Measurements from ENCODE around the gene BAIAP2L2.

The BAIAP2L2 gene

DNA sequence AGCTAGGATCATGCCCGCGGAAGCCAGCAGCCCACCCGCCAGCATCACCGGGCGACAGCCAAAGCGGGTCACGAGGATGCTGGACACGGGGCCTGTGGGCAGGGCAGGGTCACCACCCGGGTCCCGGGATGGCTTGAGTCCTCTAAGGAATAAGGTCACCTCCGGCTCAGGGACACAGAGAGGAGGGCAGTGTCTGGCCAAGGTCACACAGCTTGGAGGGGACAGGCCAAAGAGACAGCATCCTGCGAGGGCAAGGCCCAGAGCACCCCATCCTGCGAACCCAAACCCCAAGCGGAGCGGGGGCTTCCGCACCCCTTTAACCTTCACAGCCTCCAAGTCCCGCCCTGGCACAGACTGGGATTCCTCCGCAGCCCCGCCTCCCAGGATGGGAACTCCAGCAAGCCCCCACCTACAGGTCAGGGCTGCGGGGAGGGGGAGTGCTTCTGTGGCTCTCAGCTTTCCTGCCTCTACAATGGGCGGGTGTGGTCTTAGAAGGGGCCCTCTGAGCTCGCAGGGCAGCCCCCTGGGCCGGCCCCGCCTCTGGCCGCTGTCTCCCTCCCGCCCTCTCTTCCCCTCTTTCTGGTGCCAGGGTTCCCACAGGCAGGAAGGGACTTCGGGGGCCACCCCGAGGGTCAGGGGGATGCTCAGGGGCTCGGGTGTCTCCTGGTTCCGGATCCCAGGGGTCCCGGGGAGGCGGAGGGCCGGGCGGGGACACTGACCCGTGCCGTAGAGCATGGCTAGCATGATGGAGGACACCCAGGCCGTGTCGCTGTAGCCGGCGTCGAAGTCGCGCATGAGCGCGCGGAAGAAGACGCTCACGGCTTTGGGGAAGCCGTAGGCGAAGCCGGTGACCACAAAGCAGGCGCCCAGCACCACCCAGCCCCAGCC lies 28.3 kb downstream of the BAIAP2L2 start:
- Histone ChIP-seq H3K4me2 (ENCODE audit: low read length) (peak overlapping the region; percentile 71), H2AFZ (peak overlapping the region; percentile 34), H3K9ac (no peak overlapping the region), H3K36me3 (ENCODE audit: control insufficient read depth, insufficient read depth, low read length) (no peaks in the 10 kb centered on the region), H3K27me3 (ENCODE audit: control insufficient read depth, insufficient read depth, low read length) (no peaks in the 10 kb centered on the region), H3K79me2 (no peaks in the 10 kb centered on the region), H3K4me3 (ENCODE audit: low read depth, low read length) (peak overlapping the region; percentile 39), H3K9me3 (ENCODE audit: control insufficient read depth, low read length) (no peaks in the 10 kb centered on the region), H3K27ac (no peak overlapping the region), H3K4me1 (no peaks in the 10 kb centered on the region)
- TF ChIP-seq, protein P1, sequence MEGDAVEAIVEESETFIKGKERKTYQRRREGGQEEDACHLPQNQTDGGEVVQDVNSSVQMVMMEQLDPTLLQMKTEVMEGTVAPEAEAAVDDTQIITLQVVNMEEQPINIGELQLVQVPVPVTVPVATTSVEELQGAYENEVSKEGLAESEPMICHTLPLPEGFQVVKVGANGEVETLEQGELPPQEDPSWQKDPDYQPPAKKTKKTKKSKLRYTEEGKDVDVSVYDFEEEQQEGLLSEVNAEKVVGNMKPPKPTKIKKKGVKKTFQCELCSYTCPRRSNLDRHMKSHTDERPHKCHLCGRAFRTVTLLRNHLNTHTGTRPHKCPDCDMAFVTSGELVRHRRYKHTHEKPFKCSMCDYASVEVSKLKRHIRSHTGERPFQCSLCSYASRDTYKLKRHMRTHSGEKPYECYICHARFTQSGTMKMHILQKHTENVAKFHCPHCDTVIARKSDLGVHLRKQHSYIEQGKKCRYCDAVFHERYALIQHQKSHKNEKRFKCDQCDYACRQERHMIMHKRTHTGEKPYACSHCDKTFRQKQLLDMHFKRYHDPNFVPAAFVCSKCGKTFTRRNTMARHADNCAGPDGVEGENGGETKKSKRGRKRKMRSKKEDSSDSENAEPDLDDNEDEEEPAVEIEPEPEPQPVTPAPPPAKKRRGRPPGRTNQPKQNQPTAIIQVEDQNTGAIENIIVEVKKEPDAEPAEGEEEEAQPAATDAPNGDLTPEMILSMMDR (IDR thresholded peaks at IDR 0.05): no peak

DNA sequence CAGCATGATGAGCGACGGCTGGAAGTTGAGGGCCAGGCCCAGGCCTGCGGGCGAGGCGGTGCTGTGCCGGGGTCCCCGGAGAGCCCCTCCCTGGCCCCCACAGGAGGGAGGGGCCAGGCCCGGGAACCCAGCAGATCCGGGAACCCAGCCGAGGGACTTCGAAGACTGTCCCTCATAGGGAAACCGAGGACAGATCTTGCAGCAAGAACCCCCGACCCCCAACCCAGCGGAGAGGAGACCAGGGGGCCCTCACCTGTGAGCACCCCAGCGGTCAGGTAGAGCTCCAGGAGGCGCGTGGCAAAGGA lies 28.9 kb downstream of the BAIAP2L2 start:
- no peak overlapping the region for H3K27ac ChIP-seq
- H3K27me3 ChIP-seq (ENCODE audit: control insufficient read depth, insufficient read depth, low read length): no peaks in the 10 kb centered on the region
- TF ChIP-seq, protein P1 (IDR thresholded peaks at IDR 0.05): no peak
- no peaks in the 10 kb centered on the region for H3K4me1 ChIP-seq
- peak overlapping the region; percentile 71 for H3K4me2 ChIP-seq (ENCODE audit: low read length)
- H3K36me3 ChIP-seq (ENCODE audit: control insufficient read depth, insufficient read depth, low read length): no peaks in the 10 kb centered on the region
- no peak overlapping the region for H3K9ac ChIP-seq
- H2AFZ ChIP-seq: peak overlapping the region; percentile 25
- H3K9me3 ChIP-seq (ENCODE audit: control insufficient read depth, low read length): no peaks in the 10 kb centered on the region
- H3K79me2 ChIP-seq: no peaks in the 10 kb centered on the region
- peak overlapping the region; percentile 39 for H3K4me3 ChIP-seq (ENCODE audit: low read depth, low read length)

DNA sequence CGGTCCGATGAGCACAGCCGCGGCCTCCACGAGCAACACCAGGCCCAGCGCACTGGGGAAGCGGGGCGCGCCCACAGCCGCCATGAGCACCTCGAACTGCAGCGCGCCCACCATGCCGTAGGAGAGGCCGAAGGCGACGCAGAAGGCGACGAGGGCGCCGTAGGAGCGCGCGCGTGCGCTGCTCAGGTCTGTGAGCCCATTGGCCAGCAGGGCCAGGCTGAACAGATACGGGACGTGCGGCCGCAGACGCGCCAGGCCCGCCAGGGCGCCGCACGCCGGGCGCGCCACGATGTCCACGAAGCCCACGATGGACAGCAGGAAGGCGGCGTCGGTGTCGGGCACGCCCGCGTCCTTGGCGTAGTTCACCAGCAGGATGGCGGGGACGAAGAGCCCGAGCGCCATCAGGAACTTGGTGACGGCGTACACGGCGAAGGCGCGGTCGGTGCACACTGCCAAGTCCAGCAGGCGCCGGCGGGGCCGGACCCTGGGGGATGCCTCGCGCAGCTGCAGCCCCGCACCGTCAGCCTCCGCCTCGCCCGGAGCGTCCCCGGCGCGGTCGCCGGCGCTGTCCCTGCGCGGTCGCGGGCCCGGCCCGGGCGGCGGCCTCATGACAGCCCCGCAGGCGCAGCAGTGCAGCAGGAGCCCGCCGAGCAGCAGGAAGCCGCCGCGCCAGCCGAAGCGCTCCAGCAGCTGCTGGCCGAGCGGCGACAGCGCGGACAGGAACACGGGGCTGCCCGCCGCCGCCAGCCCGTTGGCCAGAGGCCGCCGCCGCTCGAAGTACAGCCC lies 29.4 kb downstream of the BAIAP2L2 start:
- Histone ChIP-seq H3K9me3 (ENCODE audit: control insufficient read depth, low read length) (no peaks in the 10 kb centered on the region), H3K27ac (no peak overlapping the region), H3K27me3 (ENCODE audit: control insufficient read depth, insufficient read depth, low read length) (no peaks in the 10 kb centered on the region), H3K4me3 (ENCODE audit: low read depth, low read length) (peak overlapping the region; percentile 39), H3K79me2 (no peaks in the 10 kb centered on the region), H2AFZ (peak overlapping the region; percentile 58), H3K36me3 (ENCODE audit: control insufficient read depth, insufficient read depth, low read length) (no peaks in the 10 kb centered on the region), H3K4me1 (no peaks in the 10 kb centered on the region), H3K9ac (no peak overlapping the region), H3K4me2 (ENCODE audit: low read length) (peak overlapping the region; percentile 71)
- TF ChIP-seq, protein P1 (IDR thresholded peaks at IDR 0.05): no peak

DNA sequence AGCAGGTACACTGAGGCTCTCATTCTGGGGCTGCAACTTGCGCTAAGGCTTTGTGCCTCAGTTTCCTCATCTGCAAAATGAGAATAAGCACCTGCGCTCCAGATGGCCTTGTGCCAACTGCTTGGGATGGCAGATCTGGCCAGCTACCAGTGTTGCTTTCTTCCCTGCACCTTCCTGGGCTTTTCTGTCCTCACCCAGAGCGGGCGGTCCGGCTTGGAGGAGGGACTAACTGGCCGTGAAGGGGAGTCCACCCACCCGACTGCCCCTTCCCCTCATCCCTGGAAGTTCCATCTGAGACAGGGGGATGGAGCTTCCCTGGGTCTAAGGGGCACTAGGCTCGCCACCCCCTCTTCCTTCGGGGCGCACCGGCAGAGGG lies 30.0 kb downstream of the BAIAP2L2 start:
- no peaks in the 10 kb centered on the region for H3K9me3 ChIP-seq (ENCODE audit: control insufficient read depth, low read length)
- H3K4me2 ChIP-seq (ENCODE audit: low read length): peak overlapping the region; percentile 63
- no peaks in the 10 kb centered on the region for H3K4me1 ChIP-seq
- TF ChIP-seq, protein P1 (IDR thresholded peaks at IDR 0.05): no peak
- H3K9ac ChIP-seq: no peak overlapping the region
- H3K27me3 ChIP-seq (ENCODE audit: control insufficient read depth, insufficient read depth, low read length): no peaks in the 10 kb centered on the region
- H3K4me3 ChIP-seq (ENCODE audit: low read depth, low read length): no peak overlapping the region
- H3K79me2 ChIP-seq: no peaks in the 10 kb centered on the region
- no peak overlapping the region for H3K27ac ChIP-seq
- no peak overlapping the region for H2AFZ ChIP-seq
- H3K36me3 ChIP-seq (ENCODE audit: control insufficient read depth, insufficient read depth, low read length): no peaks in the 10 kb centered on the region

Measured in parathyroid adenoma (tissue), 2 donors.